Stomach (tissue), 4 donors: ENCODE results near the gene NUP93.

Experiments
- CTCF ChIP-seq, 7 experiments: fragments of 450-650 bp in 4 of 7; fragments of 200-600 bp in 3 of 7; sonication (generic) in 3 of 7; IDR thresholded peaks; one replicate each; pipeline ENCODE4 v1.5.1; 2016 to 2019; ENCODE audit warnings: antibody characterized with exemption in 7 of 7, control low read depth in 2 of 7, mild to moderate bottlenecking in 1 of 7
- POLR2A ChIP-seq, 4 donors: fragments of 450-650 bp; IDR thresholded peaks; one replicate each; pipeline ENCODE4 v1.6.1; 2016; ENCODE audit warnings: antibody characterized with exemption in 4 of 4, control low read depth in 2 of 4, mild to moderate bottlenecking in 1 of 4, moderate library complexity in 1 of 4

GRCh38 chr16:56842133-56842532 lies 112.2 kb downstream of the NUP93 start:
- TF ChIP-seq CTCF (IDR thresholded peaks at IDR 0.05) = no peak
- TF ChIP-seq POLR2A (IDR thresholded peaks at IDR 0.05) = no peak
